H1 (cell line): Measurements from ENCODE around the gene CDC26. TPM values are rescaled to one million over a fixed set of nuclear protein-coding genes. Genes with fewer than 3 reads are reported as not detected.
"Not testable (repeated sequence)": the region's sequence is repeated elsewhere in the genome, so short reads cannot be mapped to it uniquely, and the experiment has no call there.

Experiments used
- CTCF ChIA-PET: fragments of 300-600 bp; sonication (Branson Sonifier 250); formaldehyde crosslinking; loops from one replicate; lab custom pipeline; 2021; ENCODE audit not compliant: partially characterized antibody; lab: Charles Lee
- POLR2A ChIA-PET: fragments of 300-600 bp; sonication (Branson Sonifier 250); formaldehyde crosslinking; loops from one replicate; lab custom pipeline; 2021; ENCODE audit warnings: inconsistent platforms; ENCODE audit not compliant: partially characterized antibody; lab: Charles Lee
- DNase-seq, 2 experiments: peaks; one replicate each; pipeline versions ENCODE4 v3.0.0 to v3.0.0-alpha.2; 2010 to 2022; ENCODE audit warnings: low spot score in 2 of 2, low read depth in 1 of 2, mixed read lengths in 1 of 2
- FAIRE-seq: peaks from 2 replicates; lab custom pipeline; 2011; peaks lifted over from hg19 to GRCh38; lab: Jason Lieb, UNC
- H2AFZ ChIP-seq: 2 replicates; pipeline ENCODE4 v1.8.1; 2012; ENCODE audit warnings: low read length, inconsistent platforms
- H2AK5ac ChIP-seq: 2 replicates; pipeline ENCODE4 v1.6.1; 2013; ENCODE audit warnings: low read depth, low read length
- H2BK120ac ChIP-seq: replicated peaks from 2 replicates; pipeline ENCODE3; 2013; ENCODE audit warnings: low read depth, low read length, inconsistent platforms
- H2BK12ac ChIP-seq: 2 replicates; pipeline ENCODE4 v1.6.1; 2013; ENCODE audit warnings: low read depth, low read length
- H2BK15ac ChIP-seq: 2 replicates; pipeline ENCODE4 v1.6.1; 2013; ENCODE audit warnings: low read length
- H2BK20ac ChIP-seq: 2 replicates; pipeline ENCODE4 v1.6.1; 2013; ENCODE audit warnings: low read length
- H2BK5ac ChIP-seq: 2 replicates; pipeline ENCODE4 v1.6.1; 2013; ENCODE audit warnings: low read depth, low read length
- H3K14ac ChIP-seq: 2 replicates; pipeline ENCODE4 v1.6.1; 2013; ENCODE audit warnings: inconsistent platforms; ENCODE audit not compliant: insufficient read length
- H3K18ac ChIP-seq: 2 replicates; pipeline ENCODE4 v1.6.1; 2013; ENCODE audit warnings: low read length; ENCODE audit errors: extremely low read depth
- H3K23ac ChIP-seq: 2 replicates; pipeline ENCODE4 v1.6.1; 2013; ENCODE audit warnings: inconsistent platforms; ENCODE audit not compliant: insufficient read length
- H3K23me2 ChIP-seq: 2 replicates; pipeline ENCODE4 v1.6.1; 2013; ENCODE audit warnings: low read depth, low read length
- H3K27ac ChIP-seq: 2 replicates; pipeline ENCODE4 v1.6.1; 2011; ENCODE audit warnings: low read depth, low read length, inconsistent platforms
- H3K27me3 ChIP-seq, 4 experiments: replicated peaks in 1 of 4; 1 replicate in 1 of 4; 2 replicates in 3 of 4; pipeline versions ENCODE4 v1.6.1 to v1.8.1; 2011 to 2013; ENCODE audit warnings: low read length in 3 of 4, mild to moderate bottlenecking in 3 of 4, inconsistent platforms in 2 of 4, mixed read lengths in 2 of 4, moderate library complexity in 1 of 4; ENCODE audit not compliant: control insufficient read depth in 3 of 4, insufficient read depth in 3 of 4; ENCODE audit errors: extremely low read depth in 1 of 4
- H3K36me3 ChIP-seq, 4 experiments: 2 replicates each; pipeline versions ENCODE4 v1.6.1 to v1.8.1; 2011 to 2013; ENCODE audit warnings: mild to moderate bottlenecking in 4 of 4, low read length in 3 of 4, moderate library complexity in 2 of 4, control low read depth in 1 of 4, inconsistent platforms in 1 of 4; ENCODE audit not compliant: insufficient read depth in 4 of 4, control insufficient read depth in 2 of 4
- H3K4ac ChIP-seq: replicated peaks from 2 replicates; pipeline ENCODE3; 2013; ENCODE audit warnings: low read length, low read depth, mixed read lengths, inconsistent platforms; ENCODE audit not compliant: insufficient read length
- H3K4me1 ChIP-seq, 4 experiments: replicated peaks in 1 of 4; 1 replicate in 1 of 4; 2 replicates in 3 of 4; pipeline versions ENCODE4 v1.6.1 to v1.8.1; 2011 to 2013; ENCODE audit warnings: low read length in 3 of 4, inconsistent platforms in 2 of 4, mixed read lengths in 1 of 4; ENCODE audit not compliant: insufficient read depth in 4 of 4, control insufficient read depth in 3 of 4
- H3K4me2 ChIP-seq, 2 experiments: 2 replicates each; pipeline versions ENCODE4 v1.6.1 to v1.8.1; 2011 to 2013; ENCODE audit warnings: low read depth in 2 of 2, low read length in 2 of 2, control low read depth in 1 of 2, inconsistent platforms in 1 of 2, mild to moderate bottlenecking in 1 of 2; ENCODE audit not compliant: insufficient read depth in 1 of 2
- H3K4me3 ChIP-seq, 4 experiments: fragments of 200-600, 300-600 bp in 1 of 4; sonication (generic), shearing (Covaris generic), sonication (Bioruptor Twin) in 1 of 4; 2 replicates each; pipeline versions ENCODE4 v1.5.1 to v1.8.1; 2011 to 2016; ENCODE audit warnings: low read length in 4 of 4, low read depth in 3 of 4, control low read depth in 2 of 4, inconsistent platforms in 2 of 4, mild to moderate bottlenecking in 2 of 4, mixed read lengths in 1 of 4, moderate library complexity in 1 of 4; ENCODE audit not compliant: insufficient read depth in 2 of 4; ENCODE audit errors: extremely low read depth in 1 of 4
- H3K56ac ChIP-seq: replicated peaks from 2 replicates; pipeline ENCODE3; 2013; ENCODE audit warnings: low read depth, mild to moderate bottlenecking, mixed read lengths, low read length, inconsistent platforms; ENCODE audit not compliant: insufficient read length
- H3K79me1 ChIP-seq: 2 replicates; pipeline ENCODE4 v1.6.1; 2013; ENCODE audit warnings: low read depth, low read length, control low read depth
- H3K79me2 ChIP-seq, 2 experiments: 2 replicates each; pipeline versions ENCODE4 v1.6.1 to v1.8.1; 2012 to 2013; ENCODE audit warnings: low read length in 2 of 2, mild to moderate bottlenecking in 2 of 2, inconsistent platforms in 1 of 2; ENCODE audit not compliant: insufficient read depth in 2 of 2, control insufficient read depth in 1 of 2
- H3K9ac ChIP-seq, 4 experiments: replicated peaks in 1 of 4; 1 replicate in 1 of 4; 2 replicates in 3 of 4; pipeline versions ENCODE4 v1.6.1 to v1.8.1; 2011 to 2013; ENCODE audit warnings: low read depth in 3 of 4, low read length in 3 of 4, control low read depth in 2 of 4, mild to moderate bottlenecking in 2 of 4, moderate library complexity in 2 of 4, inconsistent platforms in 1 of 4; ENCODE audit errors: extremely low read depth in 1 of 4
- H3K9me3 ChIP-seq, 2 experiments: 2 replicates each; pipeline versions ENCODE4 v1.6.1 to v1.8.1; 2012 to 2013; ENCODE audit warnings: mild to moderate bottlenecking in 2 of 2, moderate library complexity in 2 of 2, control low read depth in 1 of 2, inconsistent platforms in 1 of 2, low read depth in 1 of 2, low read length in 1 of 2, mixed read lengths in 1 of 2; ENCODE audit not compliant: insufficient read depth in 2 of 2
- H4K20me1 ChIP-seq, 2 experiments: replicated peaks in 1 of 2; 2 replicates each; pipeline versions ENCODE3 to v1.8.1; 2011 to 2013; ENCODE audit warnings: inconsistent platforms in 2 of 2, low read length in 2 of 2, mild to moderate bottlenecking in 1 of 2; ENCODE audit not compliant: insufficient read depth in 2 of 2, control insufficient read depth in 1 of 2
- H4K5ac ChIP-seq: 2 replicates; pipeline ENCODE4 v1.6.1; 2013; ENCODE audit warnings: low read length, low read depth, mixed read lengths, inconsistent platforms; ENCODE audit not compliant: insufficient read length
- H4K8ac ChIP-seq: 2 replicates; pipeline ENCODE4 v1.8.0; 2013; ENCODE audit warnings: mild to moderate bottlenecking, moderate library complexity, low read length, inconsistent platforms; ENCODE audit not compliant: insufficient read depth; ENCODE audit errors: extremely low read depth
- H4K91ac ChIP-seq: replicated peaks from 2 replicates; pipeline ENCODE3; 2013; ENCODE audit warnings: low read length, mixed read lengths, inconsistent platforms; ENCODE audit not compliant: insufficient read length
- WGBS, 2 experiments: shearing (Covaris generic) in 1 of 2; methylation state at CpG; one replicate each; pipeline versions ENCODE4 v1.1.6 to v1.1.7; 2013 to 2015; ENCODE audit warnings: low lambda C conversion rate in 2 of 2, mixed read lengths in 2 of 2, inconsistent platforms in 1 of 2, low coverage in 1 of 2, missing lambda C conversion rate in 1 of 2; ENCODE audit not compliant: insufficient replicate concordance in 2 of 2, insufficient coverage in 1 of 2, insufficient read length in 1 of 2; ENCODE audit errors: extremely low coverage in 1 of 2, missing lambda C conversion rate in 1 of 2; 5-methylcytosine and 5-hydroxymethylcytosine counted together
- polyA plus RNA-seq, 7 experiments: library from polyadenylated mRNA; depleted of rRNA in 3 of 7; stranded (reverse) in 5 of 7; unstranded in 2 of 7; fragments of >200 nt in 5 of 7; fragments of 200-250 nt in 2 of 7; gene quantifications; 1 replicate in 5 of 7; 2 replicates in 1 of 7; 4 replicates in 1 of 7; pipeline versions ENCODE4 v1.2.1 to v1.2.3, GENCODE V29; 2011 to 2013; ENCODE audit warnings: missing spikeins in 2 of 7, mixed read lengths in 2 of 7
- total RNA-seq: library from RNA; stranded (reverse); fragmentation: NEBNext Ultra II Directional; extraction: Animal tissue kit (Norgen Biotek cat#: 25700); gene quantifications from 2 replicates; pipeline ENCODE4 v1.2.1, GENCODE V29; 2021

The CDC26 gene
- total and polyA plus RNA-seq, 2 of the 8 experiments (the other 6 are each of a cell fraction or from before 2014, with no cell fraction given): 31.5 to 41.9 TPM

GRCh38 chr9:113235701-113236255 is 39.6 kb downstream of the CDC26 start:
- DNase-seq, H2AFZ ChIP-seq, H3K14ac ChIP-seq, H3K9ac ChIP-seq, H3K23me2 ChIP-seq, H3K36me3 ChIP-seq, H3K79me1 ChIP-seq, H4K91ac ChIP-seq, H2BK20ac ChIP-seq, H4K20me1 ChIP-seq, H2BK5ac ChIP-seq, CTCF ChIA-PET, H3K27ac ChIP-seq, H3K18ac ChIP-seq, H3K4me3 ChIP-seq, H3K79me2 ChIP-seq, H3K4me1 ChIP-seq, H3K9me3 ChIP-seq, H2BK12ac ChIP-seq, FAIRE-seq, H3K4me2 ChIP-seq, POLR2A ChIA-PET, H3K27me3 ChIP-seq, H2BK15ac ChIP-seq, H4K5ac ChIP-seq, H2BK120ac ChIP-seq, H4K8ac ChIP-seq, H2AK5ac ChIP-seq, H3K56ac ChIP-seq, H3K4ac ChIP-seq, H3K23ac ChIP-seq: not testable (repeated sequence)
- WGBS, 2 experiments: 87% methylated on average over 10 of the region's 10 CpGs; no CpG with 5 or more reads in 1 of the 2 experiments
